ENCODE results near the gene TMEM169. TPM values are rescaled to one million over a fixed set of nuclear protein-coding genes. Genes with fewer than 3 reads are reported as not detected.
A peak's percentile ranks its signal among the peaks of the same experiment; 100 is the strongest.

The TMEM169 gene, protein sequence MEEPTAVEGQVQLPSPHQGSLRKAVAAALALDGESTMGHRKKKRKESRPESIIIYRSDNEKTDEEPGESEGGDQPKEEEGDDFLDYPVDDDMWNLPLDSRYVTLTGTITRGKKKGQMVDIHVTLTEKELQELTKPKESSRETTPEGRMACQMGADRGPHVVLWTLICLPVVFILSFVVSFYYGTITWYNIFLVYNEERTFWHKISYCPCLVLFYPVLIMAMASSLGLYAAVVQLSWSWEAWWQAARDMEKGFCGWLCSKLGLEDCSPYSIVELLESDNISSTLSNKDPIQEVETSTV
- total RNA-seq, result 1 to 10 TPM in 2 of 4 donors, under 1 TPM in 1, not detected in 1; 0.41 to 6.4 (median 1.9) TPM

- WGBS, 2 donors (ENCODE audit: low coverage in 1 of 2), result 0 to 1% methylated on average over 1 to 36 of the region's 44 CpGs
- Histone ChIP-seq H3K27ac (peak within 1 kb of the TSS; percentile 58 to 71 (median 70)), H3K9me3 (no peaks in the 10 kb centered on the region), H3K4me3 (peak within 1 kb of the TSS; percentile 57 to 91 (median 62)), H3K36me3 (no peaks in the 10 kb centered on the region), H3K27me3 (no peaks in the 10 kb centered on the region), H3K4me1 (peaks cover 3 to 27% (median 9%) of the 10 kb centered on the region in 4 donors)
- no peak for TF ChIP-seq CTCF (IDR thresholded peaks at IDR 0.05)
- TF ChIP-seq EP300 (IDR thresholded peaks at IDR 0.05; ENCODE audit: low read depth), result no peak
- TF ChIP-seq POLR2A (IDR thresholded peaks at IDR 0.05), result peak; percentile 49
- TF ChIP-seq POLR2AphosphoS5 (IDR thresholded peaks at IDR 0.05), result peak; percentile 39 to 61 (median 53)
- intact Hi-C loops (cut with DNase I; ENCODE audit: low total_unique reads) (no loop called here), in situ Hi-C loops (cut with MboI; ENCODE audit: low pct_ligation_motif_present in 1 of 4, low pct_unique_long_range_greater_than_20kb in 1 of 4, low sequenced_read_pairs in 3 of 4) (no loop called here)
- DNase-seq, result peak; percentile 88
These were observed at the start of gene TMEM169, which contains the start of gene PECR for GRCh38 chr2:216081487-216082116. Gene TMEM169 (plus strand): TSS chr2:216081919. CDS start chr2:216095964, 14,045 bp downstream. Gene PECR (minus strand): TSS chr2:216081809. CDS start chr2:216081741, 68 bp downstream.

GRCh38 chr2:216031960-216032689, 49.6 kb upstream of the TMEM169 start:
- WGBS, 2 donors (ENCODE audit: low coverage in 1 of 2), result 43 to 74% methylated on average over 1 of the region's 1 CpG
- TF ChIP-seq POLR2A (IDR thresholded peaks at IDR 0.05), result no peak
- no peak for TF ChIP-seq CTCF (IDR thresholded peaks at IDR 0.05)
- no peak for TF ChIP-seq POLR2AphosphoS5 (IDR thresholded peaks at IDR 0.05)
- TF ChIP-seq EP300 (IDR thresholded peaks at IDR 0.05; ENCODE audit: low read depth), result no peak
- Histone ChIP-seq H3K27ac (no peak overlapping the region), H3K4me3 (no peak overlapping the region), H3K27me3 (no peaks in the 10 kb centered on the region), H3K4me1 (no peaks in the 10 kb centered on the region), H3K36me3 (peaks cover 0 to 10% (median 0%) of the 10 kb centered on the region in 4 donors), H3K9me3 (no peaks in the 10 kb centered on the region)
- intact Hi-C loops (cut with DNase I; ENCODE audit: low total_unique reads) (no loop called here), in situ Hi-C loops (cut with MboI; ENCODE audit: low pct_ligation_motif_present in 1 of 4, low pct_unique_long_range_greater_than_20kb in 1 of 4, low sequenced_read_pairs in 3 of 4) (loop anchor here in 1 of 4 donors (25.0 kb wide), 1 partner anchor 630 kb away; no protein-coding TSS in a partner anchor)
- DNase-seq, result no peak

- Histone ChIP-seq H3K4me3 (no peak overlapping the region), H3K4me1 (no peaks in the 10 kb centered on the region), H3K27ac (no peak overlapping the region), H3K27me3 (no peaks in the 10 kb centered on the region), H3K9me3 (no peaks in the 10 kb centered on the region), H3K36me3 (peaks cover 0 to 10% (median 0%) of the 10 kb centered on the region in 4 donors)
- no peak for TF ChIP-seq POLR2A (IDR thresholded peaks at IDR 0.05)
- TF ChIP-seq EP300 (IDR thresholded peaks at IDR 0.05; ENCODE audit: low read depth), result no peak
- no peak for TF ChIP-seq POLR2AphosphoS5 (IDR thresholded peaks at IDR 0.05)
- TF ChIP-seq CTCF (IDR thresholded peaks at IDR 0.05), result no peak
- in situ Hi-C loops (cut with MboI; ENCODE audit: low pct_ligation_motif_present in 1 of 4, low pct_unique_long_range_greater_than_20kb in 1 of 4, low sequenced_read_pairs in 3 of 4), result loop anchor here in 1 of 4 donors (25.0 kb wide), 1 partner anchor 629 kb away; no protein-coding TSS in a partner anchor
- no peak for DNase-seq
- 89 to 90% methylated on average over 3 of the region's 3 CpGs for WGBS, 2 donors (ENCODE audit: low coverage in 1 of 2)
- intact Hi-C loops (cut with DNase I; ENCODE audit: low total_unique reads), result no loop called here
These were observed 48.3 kb upstream of the TMEM169 start for GRCh38 chr2:216033403-216033802.

All from transverse colon (tissue), 4 donors.